Gastrocnemius medialis (tissue), 4 donors: ENCODE data around the gene RYR1.

Source experiments
- CTCF ChIP-seq, 5 experiments: fragments of 450-650 bp in 3 of 5; fragments of 200-600 bp in 2 of 5; sonication (generic) in 2 of 5; IDR thresholded peaks in 4 of 5; conservative IDR thresholded peaks in 1 of 5; 1 replicate in 4 of 5; 2 replicates in 1 of 5; pipeline ENCODE4 v1.5.1; 2016 to 2019; ENCODE audit warnings: antibody characterized with exemption in 5 of 5, mild to moderate bottlenecking in 3 of 5, moderate library complexity in 3 of 5
- POLR2A ChIP-seq, 2 donors: fragments of 450-650 bp; IDR thresholded peaks; one replicate each; pipeline ENCODE4 v1.6.1; 2017; ENCODE audit warnings: antibody characterized with exemption in 2 of 2, mild to moderate bottlenecking in 2 of 2, moderate library complexity in 2 of 2

- no peak for TF ChIP-seq CTCF (IDR thresholded peaks at IDR 0.05 in 4 of 5, conservative IDR thresholded peaks at IDR 0.05 in 1 of 5)
- no peak for TF ChIP-seq POLR2A (IDR thresholded peaks at IDR 0.05)
These were observed 51.3 kb downstream of the RYR1 start for GRCh38 chr19:38484747-38485146.
